Putamen (tissue), 1 donor: Measurements from ENCODE around the gene RIPOR2.

Source experiments
- DNase-seq: peaks from one replicate; pipeline ENCODE4 v3.0.0-alpha.2; 2016; ENCODE audit warnings: low spot score

RIPOR2 gene

GRCh38 chr6:24875534-24875901, 60.2 kb downstream of the RIPOR2 start:
- no peak for DNase-seq

- DNase-seq: no peak
Observed at GRCh38 chr6:24874776-24875533, 60.8 kb downstream of the RIPOR2 start.

GRCh38 chr6:24874128-24874527, 61.6 kb downstream of the RIPOR2 start:
- DNase-seq: no peak

GRCh38 chr6:24872779-24873178, 63.0 kb downstream of the RIPOR2 start:
- no peak for DNase-seq

GRCh38 chr6:24868765-24869164, 67.0 kb downstream of the RIPOR2 start:
- DNase-seq: no peak

GRCh38 chr6:24867104-24867703, 68.6 kb downstream of the RIPOR2 start:
- DNase-seq: no peak

- no peak for DNase-seq
Observed at GRCh38 chr6:24865161-24865560, 70.6 kb downstream of the RIPOR2 start.

- no peak for DNase-seq
Observed at GRCh38 chr6:24864343-24864742, 71.4 kb downstream of the RIPOR2 start.

GRCh38 chr6:24861934-24862333, 73.8 kb downstream of the RIPOR2 start:
- no peak for DNase-seq

- no peak for DNase-seq
Observed at GRCh38 chr6:24859608-24860200, 76.1 kb downstream of the RIPOR2 start.

GRCh38 chr6:24859132-24859531, 76.6 kb downstream of the RIPOR2 start:
- peak; percentile 62 for DNase-seq

GRCh38 chr6:24858177-24858653, 77.5 kb downstream of the RIPOR2 start:
- DNase-seq: no peak

- no peak for DNase-seq
Observed at GRCh38 chr6:24856901-24857670, 78.7 kb downstream of the RIPOR2 start.

GRCh38 chr6:24856246-24856599, 79.5 kb downstream of the RIPOR2 start:
- DNase-seq: no peak

GRCh38 chr6:24855395-24856245, 80.1 kb downstream of the RIPOR2 start:
- DNase-seq: peak; percentile 71

- DNase-seq: no peak
Observed at GRCh38 chr6:24854077-24854666, 81.6 kb downstream of the RIPOR2 start.

- no peak for DNase-seq
Observed at GRCh38 chr6:24851086-24851485, 84.7 kb downstream of the RIPOR2 start.

GRCh38 chr6:24849713-24850112, 86.0 kb downstream of the RIPOR2 start:
- DNase-seq: no peak

- peak; percentile 68 for DNase-seq
Observed at GRCh38 chr6:24848461-24848860, 87.3 kb downstream of the RIPOR2 start.

- no peak for DNase-seq
Observed at GRCh38 chr6:24847402-24847801, 88.4 kb downstream of the RIPOR2 start.

GRCh38 chr6:24845578-24845977, 90.2 kb downstream of the RIPOR2 start:
- DNase-seq: no peak
